22Rv1 (cell line): ENCODE data around the gene STK33.

Source experiments
- ZFX ChIP-seq: fragments of 450-650 bp; IDR thresholded peaks from 2 replicates; pipeline ENCODE4 v1.6.1; 2017; ENCODE audit warnings: antibody characterized with exemption, borderline replicate concordance
- TF ChIP-seq, protein P1 (sequence below): fragments of 450-650 bp; IDR thresholded peaks from 2 replicates; pipeline ENCODE4 v1.5.1; 2017; ENCODE audit warnings: mild to moderate bottlenecking

DNA sequence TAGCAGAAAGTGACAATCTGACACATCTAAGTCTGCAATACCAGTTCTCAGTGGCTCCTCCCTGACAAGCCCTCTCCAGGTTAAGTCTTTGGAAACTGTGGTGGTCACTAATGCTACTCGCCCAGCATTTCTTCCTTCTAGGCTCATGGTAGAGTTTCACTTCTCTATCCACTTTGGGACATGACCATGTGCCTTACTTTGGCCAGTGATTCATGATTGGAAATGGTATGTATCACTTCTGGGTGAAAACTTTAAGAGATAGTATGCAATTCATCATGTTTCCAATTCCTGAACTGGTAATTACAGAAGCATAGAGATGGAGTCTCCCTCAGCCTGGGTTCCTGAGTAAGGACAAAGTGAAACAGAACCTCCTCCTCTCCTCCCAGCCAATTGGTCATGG lies 178.8 kb downstream of the STK33 start:
- TF ChIP-seq, protein P1, sequence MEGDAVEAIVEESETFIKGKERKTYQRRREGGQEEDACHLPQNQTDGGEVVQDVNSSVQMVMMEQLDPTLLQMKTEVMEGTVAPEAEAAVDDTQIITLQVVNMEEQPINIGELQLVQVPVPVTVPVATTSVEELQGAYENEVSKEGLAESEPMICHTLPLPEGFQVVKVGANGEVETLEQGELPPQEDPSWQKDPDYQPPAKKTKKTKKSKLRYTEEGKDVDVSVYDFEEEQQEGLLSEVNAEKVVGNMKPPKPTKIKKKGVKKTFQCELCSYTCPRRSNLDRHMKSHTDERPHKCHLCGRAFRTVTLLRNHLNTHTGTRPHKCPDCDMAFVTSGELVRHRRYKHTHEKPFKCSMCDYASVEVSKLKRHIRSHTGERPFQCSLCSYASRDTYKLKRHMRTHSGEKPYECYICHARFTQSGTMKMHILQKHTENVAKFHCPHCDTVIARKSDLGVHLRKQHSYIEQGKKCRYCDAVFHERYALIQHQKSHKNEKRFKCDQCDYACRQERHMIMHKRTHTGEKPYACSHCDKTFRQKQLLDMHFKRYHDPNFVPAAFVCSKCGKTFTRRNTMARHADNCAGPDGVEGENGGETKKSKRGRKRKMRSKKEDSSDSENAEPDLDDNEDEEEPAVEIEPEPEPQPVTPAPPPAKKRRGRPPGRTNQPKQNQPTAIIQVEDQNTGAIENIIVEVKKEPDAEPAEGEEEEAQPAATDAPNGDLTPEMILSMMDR, result no peak
- no peak for TF ChIP-seq ZFX
